ENCODE measurements around the gene FCN3. TPM values are rescaled to one million over a fixed set of nuclear protein-coding genes. Genes with fewer than 3 reads are reported as not detected.
A peak's percentile ranks its signal among the peaks of the same experiment; 100 is the strongest.

FCN3 gene
- total and polyA plus RNA-seq, 2 donors (not counting 1 experiment from before 2014, with no cell fraction given): not detected

DNA sequence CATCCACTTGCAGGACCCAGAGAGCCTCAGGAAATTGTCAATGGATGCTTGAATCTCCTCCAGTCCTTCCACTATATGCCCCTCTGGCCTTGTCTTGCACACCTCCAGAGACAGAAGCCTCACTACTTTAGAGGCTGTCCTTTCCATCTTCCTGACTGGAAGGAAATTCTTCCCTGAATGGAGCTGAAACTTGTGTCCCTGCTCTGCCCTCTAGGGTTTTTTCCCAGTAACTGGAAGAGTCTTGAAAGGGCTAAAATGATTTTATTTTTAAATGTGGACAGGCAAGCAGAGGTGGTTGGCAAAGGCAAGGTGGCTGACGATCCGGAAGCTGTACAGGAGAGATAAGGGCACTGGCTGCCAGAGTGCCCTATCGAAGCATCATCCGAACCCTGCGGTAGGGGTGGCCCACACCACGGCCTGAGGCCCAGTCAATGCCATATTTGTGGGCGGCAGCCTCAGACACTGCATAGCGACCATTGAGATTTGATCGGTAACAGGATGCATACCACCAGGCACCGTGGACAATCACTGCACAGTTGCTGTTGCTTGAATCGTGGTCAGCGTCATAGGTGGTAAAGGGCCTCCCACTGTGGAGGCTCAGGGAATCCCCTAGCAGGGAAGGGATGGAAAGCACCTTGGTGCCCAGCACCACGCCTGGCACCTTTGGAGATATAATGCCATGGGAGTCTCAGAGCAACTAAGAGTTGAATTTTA lies 5.6 kb downstream of the FCN3 start:
- H2AFZ ChIP-seq (ENCODE audit: low read length): no peak overlapping the region
- H4K20me1 ChIP-seq (ENCODE audit: control insufficient read depth, extremely low read depth, insufficient read depth, low read length): no peaks in the 10 kb centered on the region
- no peak overlapping the region for H3K4me3 ChIP-seq (replicated peaks in 1 of 4; ENCODE audit: control extremely low read depth in 1 of 4, insufficient read depth in 1 of 4, low read depth in 3 of 4, low read length in 4 of 4)
- peaks cover 11% of the 10 kb centered on the region for H3K4me1 ChIP-seq (ENCODE audit: control insufficient read depth, extremely low read depth, insufficient read depth, low read length)
- H3K36me3 ChIP-seq (ENCODE audit: control insufficient read depth, insufficient read depth, low read length): peaks cover 7% of the 10 kb centered on the region
- peaks cover 10% of the 10 kb centered on the region for H3K79me2 ChIP-seq (ENCODE audit: control insufficient read depth, insufficient read depth, low read length)
- TF ChIP-seq EZH2 (IDR thresholded peaks at IDR 0.05; ENCODE audit: low read length, missing control alignments): no peak
- TF ChIP-seq, protein P1, sequence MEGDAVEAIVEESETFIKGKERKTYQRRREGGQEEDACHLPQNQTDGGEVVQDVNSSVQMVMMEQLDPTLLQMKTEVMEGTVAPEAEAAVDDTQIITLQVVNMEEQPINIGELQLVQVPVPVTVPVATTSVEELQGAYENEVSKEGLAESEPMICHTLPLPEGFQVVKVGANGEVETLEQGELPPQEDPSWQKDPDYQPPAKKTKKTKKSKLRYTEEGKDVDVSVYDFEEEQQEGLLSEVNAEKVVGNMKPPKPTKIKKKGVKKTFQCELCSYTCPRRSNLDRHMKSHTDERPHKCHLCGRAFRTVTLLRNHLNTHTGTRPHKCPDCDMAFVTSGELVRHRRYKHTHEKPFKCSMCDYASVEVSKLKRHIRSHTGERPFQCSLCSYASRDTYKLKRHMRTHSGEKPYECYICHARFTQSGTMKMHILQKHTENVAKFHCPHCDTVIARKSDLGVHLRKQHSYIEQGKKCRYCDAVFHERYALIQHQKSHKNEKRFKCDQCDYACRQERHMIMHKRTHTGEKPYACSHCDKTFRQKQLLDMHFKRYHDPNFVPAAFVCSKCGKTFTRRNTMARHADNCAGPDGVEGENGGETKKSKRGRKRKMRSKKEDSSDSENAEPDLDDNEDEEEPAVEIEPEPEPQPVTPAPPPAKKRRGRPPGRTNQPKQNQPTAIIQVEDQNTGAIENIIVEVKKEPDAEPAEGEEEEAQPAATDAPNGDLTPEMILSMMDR (conservative IDR thresholded peaks at IDR 0.05 in 1 of 2, IDR thresholded peaks at IDR 0.05 in 1 of 2; ENCODE audit: low read depth in 1 of 2, low read length in 2 of 2): peak; percentile 34 to 48
- no peak overlapping the region for H3K9ac ChIP-seq (ENCODE audit: insufficient read depth, low read length)
- no peak overlapping the region for H3K4me2 ChIP-seq (ENCODE audit: extremely low read depth, insufficient read depth, low read length)
- no peaks in the 10 kb centered on the region for H3K9me3 ChIP-seq (ENCODE audit: control insufficient read depth, insufficient read depth, low read depth, low read length)
- peak in 1 of 2 donors; percentile 53 for DNase-seq (ENCODE audit: low read depth in 2 of 2)
- no peak overlapping the region for H3K27ac ChIP-seq (ENCODE audit: insufficient read depth, low read length)
- no peaks in the 10 kb centered on the region for H3K27me3 ChIP-seq (ENCODE audit: control insufficient read depth, insufficient read depth, low read length)

DNA sequence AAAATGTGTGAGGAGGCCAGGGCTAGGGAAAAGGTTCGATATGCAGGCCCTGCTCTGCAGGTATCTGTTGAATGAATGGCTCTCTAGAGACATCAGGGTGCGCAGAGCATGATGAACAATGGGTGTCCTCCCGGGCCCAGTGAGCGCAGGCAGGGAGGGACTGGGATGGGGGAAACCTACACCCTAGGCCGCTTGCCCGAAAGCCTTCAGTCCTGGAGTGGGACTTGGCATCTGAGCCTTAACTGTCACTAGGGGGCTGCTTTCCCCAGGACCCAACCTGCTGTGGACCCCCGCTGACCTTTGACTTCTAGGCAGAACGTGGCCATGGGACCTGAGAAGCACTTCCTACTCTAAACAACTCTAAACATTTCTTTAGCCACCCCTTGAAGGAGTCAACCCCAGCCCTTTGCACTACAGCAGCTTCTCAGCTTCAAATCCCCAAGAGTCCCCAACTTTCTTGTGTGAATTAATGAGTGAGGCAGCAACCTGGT lies 7.4 kb downstream of the FCN3 start:
- Histone ChIP-seq H3K27ac (ENCODE audit: insufficient read depth, low read length) (peak overlapping the region; percentile 92), H3K36me3 (ENCODE audit: control insufficient read depth, insufficient read depth, low read length) (peaks cover 14% of the 10 kb centered on the region), H2AFZ (ENCODE audit: low read length) (peak overlapping the region; percentile 83), H3K79me2 (ENCODE audit: control insufficient read depth, insufficient read depth, low read length) (peaks cover 10% of the 10 kb centered on the region), H3K9ac (ENCODE audit: insufficient read depth, low read length) (peak overlapping the region; percentile 89), H3K4me3 (replicated peaks in 1 of 4; ENCODE audit: control extremely low read depth in 1 of 4, insufficient read depth in 1 of 4, low read depth in 3 of 4, low read length in 4 of 4) (peak overlapping the region; percentile 73 to 88 (median 80)), H3K27me3 (ENCODE audit: control insufficient read depth, insufficient read depth, low read length) (no peaks in the 10 kb centered on the region), H3K4me1 (ENCODE audit: control insufficient read depth, extremely low read depth, insufficient read depth, low read length) (peaks cover 11% of the 10 kb centered on the region), H4K20me1 (ENCODE audit: control insufficient read depth, extremely low read depth, insufficient read depth, low read length) (no peaks in the 10 kb centered on the region), H3K9me3 (ENCODE audit: control insufficient read depth, insufficient read depth, low read depth, low read length) (no peaks in the 10 kb centered on the region), H3K4me2 (ENCODE audit: extremely low read depth, insufficient read depth, low read length) (peak overlapping the region; percentile 80)
- no peak for DNase-seq (ENCODE audit: low read depth in 2 of 2)
- TF ChIP-seq EZH2 (IDR thresholded peaks at IDR 0.05; ENCODE audit: low read length, missing control alignments): no peak
- TF ChIP-seq, protein P1 (conservative IDR thresholded peaks at IDR 0.05 in 1 of 2, IDR thresholded peaks at IDR 0.05 in 1 of 2; ENCODE audit: low read depth in 1 of 2, low read length in 2 of 2): peak in 1 of 2 donors; percentile 6

DNA sequence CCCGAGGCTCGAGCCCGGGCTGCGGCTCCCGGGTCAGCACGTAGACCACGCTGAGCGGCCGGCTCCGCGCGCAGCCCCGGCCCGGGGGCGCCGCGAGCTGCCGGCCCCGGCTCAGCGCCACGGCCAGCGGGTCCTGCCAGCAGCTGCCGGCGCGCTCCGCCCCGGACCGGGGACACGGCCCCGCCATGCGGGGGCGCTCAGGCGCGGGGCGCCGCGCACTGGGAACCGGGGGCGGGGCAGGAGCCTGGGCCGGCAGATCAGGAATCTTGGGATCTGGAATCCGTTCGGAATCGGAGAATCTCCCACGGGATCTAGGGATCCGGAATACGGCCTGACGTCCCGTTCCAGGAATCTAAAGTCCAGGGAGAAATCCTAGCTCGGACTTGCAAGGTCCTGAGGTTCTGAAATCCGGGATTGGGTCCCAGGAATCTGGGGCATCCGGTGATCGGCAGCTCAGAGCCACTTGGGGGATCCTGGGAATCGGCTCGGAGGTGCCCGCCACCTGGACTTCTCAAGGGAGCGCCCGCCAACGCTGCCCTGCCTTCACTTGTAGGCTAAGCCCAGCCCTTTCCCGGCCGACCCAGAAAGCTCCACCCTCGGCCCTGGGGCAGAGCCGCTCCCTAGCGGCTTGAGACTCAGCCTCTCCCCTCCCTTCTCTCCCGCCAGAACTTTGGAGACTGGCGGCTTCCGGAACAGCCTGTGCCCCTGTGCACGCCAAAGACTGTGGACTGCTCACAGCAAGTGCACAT lies 8.0 kb downstream of the FCN3 start, which contains the start of gene MAP3K6:
TSS of gene MAP3K6 (minus strand) at position 551 of the 749 bp plus-strand sequence. CDS start at position 187, 364 bp downstream.
- H3K27me3 ChIP-seq (ENCODE audit: control insufficient read depth, insufficient read depth, low read length): no peaks in the 10 kb centered on the region
- TF ChIP-seq EZH2 (IDR thresholded peaks at IDR 0.05; ENCODE audit: low read length, missing control alignments): no peak
- TF ChIP-seq, protein P1 (conservative IDR thresholded peaks at IDR 0.05 in 1 of 2, IDR thresholded peaks at IDR 0.05 in 1 of 2; ENCODE audit: low read depth in 1 of 2, low read length in 2 of 2): peak in 1 of 2 donors; percentile 0
- H3K9ac ChIP-seq (ENCODE audit: insufficient read depth, low read length): peak within 1 kb of the TSS; percentile 89
- H4K20me1 ChIP-seq (ENCODE audit: control insufficient read depth, extremely low read depth, insufficient read depth, low read length): no peaks in the 10 kb centered on the region
- no peaks in the 10 kb centered on the region for H3K9me3 ChIP-seq (ENCODE audit: control insufficient read depth, insufficient read depth, low read depth, low read length)
- peaks cover 11% of the 10 kb centered on the region for H3K4me1 ChIP-seq (ENCODE audit: control insufficient read depth, extremely low read depth, insufficient read depth, low read length)
- peak; percentile 73 to 76 for DNase-seq (ENCODE audit: low read depth in 2 of 2)
- H3K79me2 ChIP-seq (ENCODE audit: control insufficient read depth, insufficient read depth, low read length): peaks cover 10% of the 10 kb centered on the region
- peak within 1 kb of the TSS; percentile 73 to 88 (median 80) for H3K4me3 ChIP-seq (replicated peaks in 1 of 4; ENCODE audit: control extremely low read depth in 1 of 4, insufficient read depth in 1 of 4, low read depth in 3 of 4, low read length in 4 of 4)
- H3K27ac ChIP-seq (ENCODE audit: insufficient read depth, low read length): peak within 1 kb of the TSS; percentile 92
- H3K4me2 ChIP-seq (ENCODE audit: extremely low read depth, insufficient read depth, low read length): peak within 1 kb of the TSS; percentile 80
- H3K36me3 ChIP-seq (ENCODE audit: control insufficient read depth, insufficient read depth, low read length): peaks cover 16% of the 10 kb centered on the region
- peak within 1 kb of the TSS; percentile 83 for H2AFZ ChIP-seq (ENCODE audit: low read length)

Measured in fibroblast of lung (primary cell).